ENCODE measurements around the gene ZNF333. TPM values are rescaled to one million over a fixed set of nuclear protein-coding genes. Genes with fewer than 3 reads are reported as not detected.

The ZNF333 gene
- total RNA-seq, 1 donor from 2014 or later, result 19.3 TPM

Other genes starting within 250 kb of the ZNF333 start
- gene PTGER1, start 214.7 kb upstream of the ZNF333 start, total RNA-seq (ENCODE audit: insufficient read depth, low replicate concordance), result not detected
- gene GIPC1, start 193.9 kb upstream of the ZNF333 start, total RNA-seq (ENCODE audit: insufficient read depth, low replicate concordance), result 81.1 TPM
- gene DNAJB1, start 171.7 kb upstream of the ZNF333 start, total RNA-seq (ENCODE audit: insufficient read depth, low replicate concordance), result 40.2 TPM
- 61.4 TPM for gene TECR, start 160.5 kb upstream of the ZNF333 start, total RNA-seq (ENCODE audit: insufficient read depth, low replicate concordance)
- gene NDUFB7, start 118.0 kb upstream of the ZNF333 start, total RNA-seq (ENCODE audit: insufficient read depth, low replicate concordance), result 227 TPM
- gene CLEC17A, start 107.0 kb upstream of the ZNF333 start, total RNA-seq (ENCODE audit: insufficient read depth, low replicate concordance), result not detected
- not detected for gene ADGRE3, start 15.2 kb upstream of the ZNF333 start, total RNA-seq (ENCODE audit: insufficient read depth, low replicate concordance)
- gene ADGRE2, start 88.5 kb downstream of the ZNF333 start, total RNA-seq (ENCODE audit: insufficient read depth, low replicate concordance), result 3.9 TPM
- 9.1 TPM for gene OR7A5, start 145.1 kb downstream of the ZNF333 start, total RNA-seq (ENCODE audit: insufficient read depth, low replicate concordance)
- 6.3 TPM for gene OR7C1, start 145.1 kb downstream of the ZNF333 start, total RNA-seq (ENCODE audit: insufficient read depth, low replicate concordance)
- not detected for gene OR7A10, start 158.9 kb downstream of the ZNF333 start, total RNA-seq (ENCODE audit: insufficient read depth, low replicate concordance)
- 3.9 TPM for gene OR7A17, start 196.1 kb downstream of the ZNF333 start, total RNA-seq (ENCODE audit: insufficient read depth, low replicate concordance)

Data from umbilical cord (tissue), 1 donor.